ENCODE data around the gene CLTB.

DNA sequence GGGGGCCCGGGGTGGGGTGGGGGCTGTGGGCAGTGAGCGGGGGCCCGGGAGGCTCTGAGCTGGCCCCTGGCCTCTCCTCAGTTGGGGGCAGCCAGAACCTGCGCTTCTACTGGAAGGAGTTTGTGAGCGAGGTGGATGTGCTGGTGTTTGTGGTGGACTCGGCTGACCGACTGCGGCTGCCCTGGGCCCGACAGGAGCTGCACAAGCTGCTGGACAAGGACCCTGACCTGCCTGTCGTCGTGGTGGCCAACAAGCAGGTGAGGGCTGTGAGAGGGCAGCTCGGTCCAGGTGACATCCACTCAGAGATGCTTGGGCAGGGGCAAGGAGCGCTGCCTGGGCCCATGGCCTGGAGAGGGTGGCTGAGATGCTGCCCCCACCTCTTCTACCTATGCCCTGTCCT lies 47.6 kb downstream of the CLTB start:
- TF ChIP-seq CTCF (IDR thresholded peaks at IDR 0.05) (no peak), ZFX (IDR thresholded peaks at IDR 0.05; ENCODE audit: borderline replicate concordance) (no peak)
